ENCODE data around the gene SDR42E2. TPM values are rescaled to one million over a fixed set of nuclear protein-coding genes. Genes with fewer than 3 reads are reported as not detected.

Gene SDR42E2
- total and polyA plus RNA-seq, 2 donors (not counting 1 experiment from before 2014, with no cell fraction given), result 0.12 to 0.62 TPM

DNA sequence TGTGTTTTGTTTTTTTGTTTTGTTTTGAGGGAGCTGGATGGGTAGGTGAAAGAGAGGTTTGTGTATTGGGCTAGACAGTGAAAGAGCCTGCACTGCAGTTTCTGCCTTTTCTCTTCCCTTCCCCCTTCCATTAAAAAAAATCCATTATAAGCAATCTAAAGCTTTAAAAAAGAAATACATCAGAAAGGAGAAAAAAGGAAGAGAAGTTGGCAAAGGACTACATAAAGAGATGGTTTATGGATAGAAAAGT, 33.1 kb downstream of the SDR42E2 start:
- Mint-ChIP-seq H3K4me3 (peak overlapping the region; percentile 97), H3K27me3 (peaks cover 3% of the 10 kb centered on the region), H3K27ac (peak overlapping the region; percentile 100), H3K9me3 (ENCODE audit: insufficient read depth) (peaks cover 7% of the 10 kb centered on the region), H3K4me1 (peaks cover 53% of the 10 kb centered on the region)
- H3K36me3 ChIP-seq (replicated peaks in 1 of 2; ENCODE audit: control extremely low read depth in 1 of 2, control insufficient read depth in 1 of 2, extremely low read depth in 1 of 2, insufficient read depth in 2 of 2, low read length in 1 of 2), result no peaks in the 10 kb centered on the region
- TF ChIP-seq, protein P1, sequence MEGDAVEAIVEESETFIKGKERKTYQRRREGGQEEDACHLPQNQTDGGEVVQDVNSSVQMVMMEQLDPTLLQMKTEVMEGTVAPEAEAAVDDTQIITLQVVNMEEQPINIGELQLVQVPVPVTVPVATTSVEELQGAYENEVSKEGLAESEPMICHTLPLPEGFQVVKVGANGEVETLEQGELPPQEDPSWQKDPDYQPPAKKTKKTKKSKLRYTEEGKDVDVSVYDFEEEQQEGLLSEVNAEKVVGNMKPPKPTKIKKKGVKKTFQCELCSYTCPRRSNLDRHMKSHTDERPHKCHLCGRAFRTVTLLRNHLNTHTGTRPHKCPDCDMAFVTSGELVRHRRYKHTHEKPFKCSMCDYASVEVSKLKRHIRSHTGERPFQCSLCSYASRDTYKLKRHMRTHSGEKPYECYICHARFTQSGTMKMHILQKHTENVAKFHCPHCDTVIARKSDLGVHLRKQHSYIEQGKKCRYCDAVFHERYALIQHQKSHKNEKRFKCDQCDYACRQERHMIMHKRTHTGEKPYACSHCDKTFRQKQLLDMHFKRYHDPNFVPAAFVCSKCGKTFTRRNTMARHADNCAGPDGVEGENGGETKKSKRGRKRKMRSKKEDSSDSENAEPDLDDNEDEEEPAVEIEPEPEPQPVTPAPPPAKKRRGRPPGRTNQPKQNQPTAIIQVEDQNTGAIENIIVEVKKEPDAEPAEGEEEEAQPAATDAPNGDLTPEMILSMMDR (IDR thresholded peaks at IDR 0.05), result no peak
- no peak for TF ChIP-seq EZH2 (IDR thresholded peaks at IDR 0.05; ENCODE audit: borderline replicate concordance, insufficient read depth, low read depth, low read length, poor library complexity, severe bottlenecking)
- POLR2A ChIA-PET, result interaction anchor here (1.5 kb wide), 1 partner anchor 12 kb away, joined by 4 read pairs; no protein-coding TSS in a partner anchor
- H3K9me3 ChIP-seq (ENCODE audit: control extremely low read depth in 1 of 3, control insufficient read depth in 2 of 3, insufficient read depth in 1 of 3, low read length in 2 of 3), result peaks cover 0 to 4% (median 0%) of the 10 kb centered on the region in 3 donors
- H4K20me1 ChIP-seq (ENCODE audit: control insufficient read depth, insufficient read depth, low read length, poor library complexity, severe bottlenecking), result no peaks in the 10 kb centered on the region
- ATAC-seq (ENCODE audit: low read depth) (no peak), DNase-seq (no peak)
- no peak overlapping the region for H2AFZ ChIP-seq (ENCODE audit: insufficient read depth, low read depth, low read length, poor library complexity, severe bottlenecking)
- peak overlapping the region; percentile 97 for H3K4me2 ChIP-seq (replicated peaks; ENCODE audit: low read depth, low read length, poor library complexity, severe bottlenecking)
- CTCF ChIA-PET, result interaction anchor here (1.1 to 2.6 kb wide), 5 partner anchors 8 to 105 kb away, joined by 5 to 21 read pairs (median 6); partner anchors contain the start of genes EEF2K and POLR3E
- peak overlapping the region; percentile 51 to 83 (median 69) for H3K4me3 ChIP-seq (ENCODE audit: control extremely low read depth in 1 of 5, extremely low read depth in 1 of 5, insufficient read depth in 1 of 5, low read depth in 2 of 5, low read length in 4 of 5)
- intact Hi-C loops (cut with micrococcal nuclease), result loop anchor here (1.0 to 10.0 kb wide), 4 partner anchors 102 to 1291 kb away; partner anchors contain the start of genes CDR2, DCUN1D3, LYRM1 and POLR3E
- no peaks in the 10 kb centered on the region for H3K27me3 ChIP-seq (replicated peaks in 1 of 4; ENCODE audit: control extremely low read depth in 1 of 4, control insufficient read depth in 3 of 4, insufficient read depth in 4 of 4, low read length in 3 of 4)
- H3K9ac ChIP-seq (ENCODE audit: low read length), result peak overlapping the region; percentile 73
- peak overlapping the region; percentile 68 to 81 for H3K27ac ChIP-seq (ENCODE audit: low read length in 2 of 2)
- H3K79me2 ChIP-seq (ENCODE audit: control insufficient read depth, insufficient read depth, low read length), result no peaks in the 10 kb centered on the region
- H3K4me1 ChIP-seq (ENCODE audit: control insufficient read depth in 2 of 2, insufficient read depth in 2 of 2, low read length in 2 of 2), result peaks cover 29 to 50% of the 10 kb centered on the region in 2 donors
